ENCODE measurements around the gene GIPR. TPM values are rescaled to one million over a fixed set of nuclear protein-coding genes. Genes with fewer than 3 reads are reported as not detected.

Gene GIPR, protein sequence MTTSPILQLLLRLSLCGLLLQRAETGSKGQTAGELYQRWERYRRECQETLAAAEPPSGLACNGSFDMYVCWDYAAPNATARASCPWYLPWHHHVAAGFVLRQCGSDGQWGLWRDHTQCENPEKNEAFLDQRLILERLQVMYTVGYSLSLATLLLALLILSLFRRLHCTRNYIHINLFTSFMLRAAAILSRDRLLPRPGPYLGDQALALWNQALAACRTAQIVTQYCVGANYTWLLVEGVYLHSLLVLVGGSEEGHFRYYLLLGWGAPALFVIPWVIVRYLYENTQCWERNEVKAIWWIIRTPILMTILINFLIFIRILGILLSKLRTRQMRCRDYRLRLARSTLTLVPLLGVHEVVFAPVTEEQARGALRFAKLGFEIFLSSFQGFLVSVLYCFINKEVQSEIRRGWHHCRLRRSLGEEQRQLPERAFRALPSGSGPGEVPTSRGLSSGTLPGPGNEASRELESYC
- 4.1 TPM for polyA plus RNA-seq (2012; ENCODE audit: insufficient read length, low read depth)

DNA sequence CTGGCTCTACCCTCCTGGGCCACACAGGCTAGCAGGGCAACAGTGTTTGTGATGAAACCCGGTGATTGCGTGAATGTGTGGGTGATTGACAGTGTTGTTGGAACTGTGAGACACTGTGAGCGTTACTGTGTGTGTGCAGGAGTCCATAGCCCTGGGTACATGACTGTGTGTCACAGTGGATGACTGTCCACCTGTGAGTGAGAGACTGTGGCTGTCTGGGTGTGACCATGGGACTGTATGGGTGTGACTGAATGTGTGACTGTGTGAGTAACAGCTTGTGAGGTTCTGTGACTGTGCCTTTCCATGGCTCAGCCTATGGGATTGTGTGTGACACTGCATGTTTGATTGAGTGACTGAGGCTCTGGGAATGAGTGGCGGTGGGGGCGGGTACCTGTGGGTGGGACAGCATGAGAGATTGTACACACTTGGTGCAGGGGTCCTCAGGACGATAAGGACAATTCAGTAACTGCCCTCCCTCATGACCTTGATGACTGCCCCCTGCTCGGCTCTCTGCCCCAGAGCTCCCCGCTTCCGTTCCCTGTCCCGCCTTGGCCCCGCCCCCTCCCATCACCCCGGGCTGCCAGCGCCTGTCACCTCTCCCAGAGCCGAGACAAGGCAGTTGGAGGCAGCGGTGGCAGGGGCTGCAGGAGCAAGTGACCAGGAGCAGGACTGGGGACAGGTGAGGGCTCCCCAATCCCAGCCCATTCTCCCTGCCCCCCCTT is at the start of gene GIPR:
TSS of gene GIPR (plus strand) at position 602 of the 722 bp plus-strand sequence. CDS start 1,300 bp downstream, outside the sequence.
- TF ChIP-seq POLR2AphosphoS5 (IDR thresholded peaks at IDR 0.05; ENCODE audit: low read depth, low read length) (peak; percentile 54; the same call in 1 of the 2 replicates), TAF1 (IDR thresholded peaks at IDR 0.05; ENCODE audit: borderline replicate concordance, insufficient read depth, low read length) (no peak), FOXP2 (optimal IDR thresholded peaks at IDR 0.05; ENCODE audit: borderline replicate concordance, extremely low read depth, extremely low read length, insufficient read depth) (peak; percentile 35)
- TF ChIP-seq, protein P1, sequence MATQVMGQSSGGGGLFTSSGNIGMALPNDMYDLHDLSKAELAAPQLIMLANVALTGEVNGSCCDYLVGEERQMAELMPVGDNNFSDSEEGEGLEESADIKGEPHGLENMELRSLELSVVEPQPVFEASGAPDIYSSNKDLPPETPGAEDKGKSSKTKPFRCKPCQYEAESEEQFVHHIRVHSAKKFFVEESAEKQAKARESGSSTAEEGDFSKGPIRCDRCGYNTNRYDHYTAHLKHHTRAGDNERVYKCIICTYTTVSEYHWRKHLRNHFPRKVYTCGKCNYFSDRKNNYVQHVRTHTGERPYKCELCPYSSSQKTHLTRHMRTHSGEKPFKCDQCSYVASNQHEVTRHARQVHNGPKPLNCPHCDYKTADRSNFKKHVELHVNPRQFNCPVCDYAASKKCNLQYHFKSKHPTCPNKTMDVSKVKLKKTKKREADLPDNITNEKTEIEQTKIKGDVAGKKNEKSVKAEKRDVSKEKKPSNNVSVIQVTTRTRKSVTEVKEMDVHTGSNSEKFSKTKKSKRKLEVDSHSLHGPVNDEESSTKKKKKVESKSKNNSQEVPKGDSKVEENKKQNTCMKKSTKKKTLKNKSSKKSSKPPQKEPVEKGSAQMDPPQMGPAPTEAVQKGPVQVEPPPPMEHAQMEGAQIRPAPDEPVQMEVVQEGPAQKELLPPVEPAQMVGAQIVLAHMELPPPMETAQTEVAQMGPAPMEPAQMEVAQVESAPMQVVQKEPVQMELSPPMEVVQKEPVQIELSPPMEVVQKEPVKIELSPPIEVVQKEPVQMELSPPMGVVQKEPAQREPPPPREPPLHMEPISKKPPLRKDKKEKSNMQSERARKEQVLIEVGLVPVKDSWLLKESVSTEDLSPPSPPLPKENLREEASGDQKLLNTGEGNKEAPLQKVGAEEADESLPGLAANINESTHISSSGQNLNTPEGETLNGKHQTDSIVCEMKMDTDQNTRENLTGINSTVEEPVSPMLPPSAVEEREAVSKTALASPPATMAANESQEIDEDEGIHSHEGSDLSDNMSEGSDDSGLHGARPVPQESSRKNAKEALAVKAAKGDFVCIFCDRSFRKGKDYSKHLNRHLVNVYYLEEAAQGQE (IDR thresholded peaks at IDR 0.05; ENCODE audit: insufficient read depth in 1 of 2, low read depth in 2 of 2, low read length in 2 of 2) = no peak

DNA sequence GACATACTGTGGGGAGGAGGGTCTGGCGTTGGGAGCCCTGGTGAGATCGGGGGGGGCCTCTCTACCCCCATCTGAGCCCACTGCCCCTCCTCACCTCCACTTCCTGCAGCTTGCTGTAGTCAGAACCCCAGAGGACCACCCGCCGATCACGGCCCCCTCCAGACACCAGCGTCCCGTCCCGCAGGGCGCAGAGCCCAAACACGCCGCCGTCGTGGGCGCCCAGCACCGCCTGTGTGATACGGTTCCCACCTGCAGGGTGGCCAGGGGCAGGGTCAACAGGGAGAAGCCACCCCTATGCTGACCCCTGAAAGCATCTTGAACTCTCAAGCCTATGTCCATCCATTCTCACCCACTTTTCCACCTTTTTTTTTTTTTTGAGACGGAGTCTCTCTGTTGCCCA is 46.6 kb upstream of the GIPR start:
- TF ChIP-seq FOXP2 (optimal IDR thresholded peaks at IDR 0.05; ENCODE audit: borderline replicate concordance, extremely low read depth, extremely low read length, insufficient read depth) = no peak
- TF ChIP-seq TAF1 (IDR thresholded peaks at IDR 0.05; ENCODE audit: borderline replicate concordance, insufficient read depth, low read length) = no peak
- TF ChIP-seq SIN3A (IDR thresholded peaks at IDR 0.05; ENCODE audit: borderline replicate concordance, insufficient read depth, low read length) = no peak
- TF ChIP-seq, protein P1 (IDR thresholded peaks at IDR 0.05; ENCODE audit: insufficient read depth in 1 of 2, low read depth in 2 of 2, low read length in 2 of 2) = no peak
- TF ChIP-seq POLR2AphosphoS5 (IDR thresholded peaks at IDR 0.05; ENCODE audit: low read depth, low read length) = no peak

DNA sequence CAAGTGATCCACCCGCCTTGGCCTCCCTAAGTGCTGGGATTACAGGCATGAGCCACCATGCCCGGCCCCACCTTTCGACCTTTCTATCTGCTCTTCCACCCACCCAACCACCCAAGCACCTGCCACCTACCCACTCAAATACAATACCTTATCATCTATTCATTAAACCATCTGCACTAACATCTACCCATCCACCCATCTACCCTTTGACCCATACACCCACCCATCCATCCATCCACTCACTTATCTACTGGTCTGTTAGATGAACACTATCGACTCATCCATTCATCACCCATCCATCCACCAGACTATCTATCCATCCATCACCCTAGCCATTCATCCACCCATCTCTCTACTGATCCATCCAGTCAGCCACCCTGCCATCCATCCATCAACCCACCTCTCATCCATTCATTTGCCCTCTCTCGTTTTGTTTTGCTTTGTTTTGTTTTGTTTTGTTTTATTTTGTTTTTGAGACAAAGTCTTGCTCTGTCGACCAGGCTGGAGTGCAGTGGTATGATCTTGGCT is 46.0 kb upstream of the GIPR start:
- TF ChIP-seq POLR2AphosphoS5 (IDR thresholded peaks at IDR 0.05; ENCODE audit: low read depth, low read length) (no peak), FOXP2 (optimal IDR thresholded peaks at IDR 0.05; ENCODE audit: borderline replicate concordance, extremely low read depth, extremely low read length, insufficient read depth) (no peak), SIN3A (IDR thresholded peaks at IDR 0.05; ENCODE audit: borderline replicate concordance, insufficient read depth, low read length) (no peak), TAF1 (IDR thresholded peaks at IDR 0.05; ENCODE audit: borderline replicate concordance, insufficient read depth, low read length) (no peak)
- TF ChIP-seq, protein P1 (IDR thresholded peaks at IDR 0.05; ENCODE audit: insufficient read depth in 1 of 2, low read depth in 2 of 2, low read length in 2 of 2) = no peak

DNA sequence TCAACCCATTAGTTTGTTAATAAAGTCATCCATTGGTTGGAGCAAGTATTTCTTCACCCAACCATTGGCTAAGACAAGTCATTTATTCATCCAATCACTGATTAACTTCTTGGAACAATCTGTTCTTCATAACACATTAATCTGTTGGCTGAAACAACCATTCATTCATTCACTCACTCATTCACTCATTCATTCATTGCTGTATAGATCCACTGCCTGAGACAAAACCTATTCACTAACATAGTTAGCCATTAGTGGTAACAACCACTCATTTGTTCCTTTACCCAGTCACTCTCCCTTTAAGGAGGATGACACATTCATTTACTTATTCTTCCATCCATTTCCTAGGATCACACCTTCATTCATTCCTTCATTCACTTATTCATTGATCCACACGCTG is 44.0 kb upstream of the GIPR start:
- TF ChIP-seq POLR2AphosphoS5 (IDR thresholded peaks at IDR 0.05; ENCODE audit: low read depth, low read length) = no peak
- no peak for TF ChIP-seq FOXP2 (optimal IDR thresholded peaks at IDR 0.05; ENCODE audit: borderline replicate concordance, extremely low read depth, extremely low read length, insufficient read depth)
- no peak for TF ChIP-seq TAF1 (IDR thresholded peaks at IDR 0.05; ENCODE audit: borderline replicate concordance, insufficient read depth, low read length)
- TF ChIP-seq SIN3A (IDR thresholded peaks at IDR 0.05; ENCODE audit: borderline replicate concordance, insufficient read depth, low read length) = no peak
- TF ChIP-seq, protein P1 (IDR thresholded peaks at IDR 0.05; ENCODE audit: insufficient read depth in 1 of 2, low read depth in 2 of 2, low read length in 2 of 2) = no peak

All from PFSK-1 (cell line).